Left lung (tissue), 10 donors: Measurements from ENCODE around the gene PPM1N. TPM values are rescaled to one million over a fixed set of nuclear protein-coding genes. Genes with fewer than 3 reads are reported as not detected.
A peak's percentile ranks its signal among the peaks of the same experiment; 100 is the strongest.

Experiments used
- ATAC-seq: fragments of 200-7000 bp; cut with Tn5 transposase; one replicate; pipeline ENCODE4 v1.9.1; 2020; ENCODE audit warnings: moderate library complexity
- DNase-seq, 4 donors: peaks; one replicate each; pipeline ENCODE4 v3.0.0-alpha.2; 2013 to 2020
- H3K27ac ChIP-seq, 2 donors: fragments of 200-600 bp; sonication (generic) in 1 of 2; one replicate each; pipeline versions ENCODE4 v1.5.0 to v1.8.0; 2020 to 2021
- H3K27me3 ChIP-seq, 2 donors: fragments of 200-600 bp; sonication (generic) in 1 of 2; one replicate each; pipeline versions ENCODE4 v1.5.0 to v1.8.0; 2020 to 2021
- H3K36me3 ChIP-seq, 2 donors: fragments of 200-600 bp; sonication (generic) in 1 of 2; one replicate each; pipeline versions ENCODE4 v1.5.0 to v1.8.0; 2020 to 2021
- H3K4me1 ChIP-seq, 2 donors: fragments of 200-600 bp; one replicate each; pipeline ENCODE4 v1.8.0; 2021
- H3K4me3 ChIP-seq, 2 donors: fragments of 200-600 bp; sonication (generic) in 1 of 2; one replicate each; pipeline versions ENCODE4 v1.5.0 to v1.8.0; 2020 to 2021; ENCODE audit warnings: mild to moderate bottlenecking in 1 of 2
- H3K9me3 ChIP-seq, 2 donors: fragments of 200-600 bp; sonication (generic) in 1 of 2; one replicate each; pipeline versions ENCODE4 v1.5.0 to v1.8.0; 2020 to 2021
- intact Hi-C, 2 donors: fragments of 100-400 bp; cut with DNase I; formaldehyde crosslinking; loops; one replicate each; pipeline versions ENCODE4 v1.11.2 to v1.14.2; 2022
- polyA plus RNA-seq, 6 donors: library from polyadenylated mRNA; unstranded; fragments of 120-200 nt; gene quantifications; one replicate each; pipeline ENCODE4 v1.2.1, GENCODE V29; 2013; ENCODE audit not compliant: insufficient read length in 6 of 6
- total RNA-seq, 2 donors: library from RNA; stranded (reverse); fragmentation: NEBNext Ultra II Directional; extraction: Animal tissue kit (Norgen Biotek cat#: 25700); gene quantifications; one replicate each; pipeline ENCODE4 v1.2.1, GENCODE V29; 2021
- TF ChIP-seq, protein P1 (sequence below), 2 donors: fragments of 200-600 bp; sonication (generic) in 1 of 2; IDR thresholded peaks; one replicate each; pipeline versions ENCODE4 v1.5.0 to v1.8.0; 2021; ENCODE audit warnings: antibody characterized with exemption in 2 of 2
- donor health status: DM: no; HTN: yes; CAD: no.
- donor health status: DM: no; HTN: no; CAD: no.

Gene PPM1N
- total and polyA plus RNA-seq, 8 donors: 0.17 to 2.1 (median 0.34) TPM

GRCh38 chr19:45472563-45473366 lies 25.5 kb upstream of the PPM1N start:
- ATAC-seq (no peak), DNase-seq (peak in 1 of 4 donors; percentile 76)
- Histone ChIP-seq H3K27me3 (peaks cover 0 to 57% of the 10 kb centered on the region in 2 donors), H3K4me3 (no peak overlapping the region), H3K9me3 (no peaks in the 10 kb centered on the region), H3K27ac (no peak overlapping the region), H3K4me1 (peaks cover 14 to 42% of the 10 kb centered on the region in 2 donors), H3K36me3 (peaks cover 0 to 16% of the 10 kb centered on the region in 2 donors)
- intact Hi-C loops: no loop called here
- TF ChIP-seq, protein P1, sequence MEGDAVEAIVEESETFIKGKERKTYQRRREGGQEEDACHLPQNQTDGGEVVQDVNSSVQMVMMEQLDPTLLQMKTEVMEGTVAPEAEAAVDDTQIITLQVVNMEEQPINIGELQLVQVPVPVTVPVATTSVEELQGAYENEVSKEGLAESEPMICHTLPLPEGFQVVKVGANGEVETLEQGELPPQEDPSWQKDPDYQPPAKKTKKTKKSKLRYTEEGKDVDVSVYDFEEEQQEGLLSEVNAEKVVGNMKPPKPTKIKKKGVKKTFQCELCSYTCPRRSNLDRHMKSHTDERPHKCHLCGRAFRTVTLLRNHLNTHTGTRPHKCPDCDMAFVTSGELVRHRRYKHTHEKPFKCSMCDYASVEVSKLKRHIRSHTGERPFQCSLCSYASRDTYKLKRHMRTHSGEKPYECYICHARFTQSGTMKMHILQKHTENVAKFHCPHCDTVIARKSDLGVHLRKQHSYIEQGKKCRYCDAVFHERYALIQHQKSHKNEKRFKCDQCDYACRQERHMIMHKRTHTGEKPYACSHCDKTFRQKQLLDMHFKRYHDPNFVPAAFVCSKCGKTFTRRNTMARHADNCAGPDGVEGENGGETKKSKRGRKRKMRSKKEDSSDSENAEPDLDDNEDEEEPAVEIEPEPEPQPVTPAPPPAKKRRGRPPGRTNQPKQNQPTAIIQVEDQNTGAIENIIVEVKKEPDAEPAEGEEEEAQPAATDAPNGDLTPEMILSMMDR (IDR thresholded peaks at IDR 0.05): no peak

DNA sequence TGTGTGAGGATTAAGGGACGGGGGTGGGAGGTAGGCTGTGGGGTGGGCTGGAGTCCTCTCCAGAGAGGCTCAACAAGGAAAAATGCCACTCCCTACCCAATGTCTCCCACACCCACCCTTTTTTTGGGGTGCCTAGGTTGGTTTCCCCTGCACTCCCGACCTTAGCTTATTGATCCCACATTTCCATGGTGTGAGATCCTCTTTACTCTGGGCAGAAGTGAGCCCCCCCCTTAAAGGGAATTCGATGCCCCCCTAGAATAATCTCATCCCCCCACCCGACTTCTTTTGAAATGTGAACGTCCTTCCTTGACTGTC lies 24.9 kb upstream of the PPM1N start:
- Histone ChIP-seq H3K36me3 (peaks cover 0 to 16% of the 10 kb centered on the region in 2 donors), H3K27ac (no peak overlapping the region), H3K4me3 (no peak overlapping the region), H3K9me3 (no peaks in the 10 kb centered on the region), H3K27me3 (peaks cover 0 to 57% of the 10 kb centered on the region in 2 donors), H3K4me1 (peaks cover 9 to 42% of the 10 kb centered on the region in 2 donors)
- DNase-seq (no peak), ATAC-seq (no peak)
- TF ChIP-seq, protein P1 (IDR thresholded peaks at IDR 0.05): no peak
- intact Hi-C loops: no loop called here

GRCh38 chr19:45473682-45474605 lies 24.3 kb upstream of the PPM1N start:
- TF ChIP-seq, protein P1 (IDR thresholded peaks at IDR 0.05): no peak
- Histone ChIP-seq H3K36me3 (peaks cover 0 to 16% of the 10 kb centered on the region in 2 donors), H3K27ac (no peak overlapping the region), H3K9me3 (no peaks in the 10 kb centered on the region), H3K4me3 (no peak overlapping the region), H3K27me3 (peaks cover 0 to 57% of the 10 kb centered on the region in 2 donors), H3K4me1 (peaks cover 7 to 38% of the 10 kb centered on the region in 2 donors)
- DNase-seq: peak in 1 of 4 donors; percentile 72
- intact Hi-C loops: no loop called here
- no peak for ATAC-seq

GRCh38 chr19:45474606-45475521 lies 23.4 kb upstream of the PPM1N start:
- DNase-seq: peak in 1 of 4 donors; percentile 87
- Histone ChIP-seq H3K4me3 (no peak overlapping the region), H3K27ac (no peak overlapping the region), H3K27me3 (peaks cover 0 to 57% of the 10 kb centered on the region in 2 donors), H3K9me3 (no peaks in the 10 kb centered on the region), H3K4me1 (peaks cover 6 to 39% of the 10 kb centered on the region in 2 donors), H3K36me3 (peaks cover 0 to 16% of the 10 kb centered on the region in 2 donors)
- TF ChIP-seq, protein P1 (IDR thresholded peaks at IDR 0.05): no peak
- ATAC-seq: no peak
- intact Hi-C loops: loop anchor here in 1 of 2 donors (5.0 kb wide), 1 partner anchor 33 kb away; no protein-coding TSS in a partner anchor
